OCI-LY7 (cell line): ENCODE data around the gene CPNE5.

Experiments used
- CTCF ChIP-seq: fragments of 200-600 bp; sonication (generic); conservative IDR thresholded peaks from 2 replicates; pipeline ENCODE4 v1.5.1; 2014; ENCODE audit warnings: mild to moderate bottlenecking, antibody characterized with exemption, low read length, moderate library complexity, mixed read lengths
- EZH2phosphoT487 ChIP-seq: fragments of 200-600 bp; sonication (generic); IDR thresholded peaks from 2 replicates; pipeline ENCODE4 v1.6.1; 2018; ENCODE audit warnings: low read depth, borderline replicate concordance, mild to moderate bottlenecking, mixed run types, antibody characterized with exemption, low read length, moderate library complexity, mixed read lengths

GRCh38 chr6:36717231-36717825 lies 121.9 kb downstream of the CPNE5 start:
- TF ChIP-seq CTCF (no peak), EZH2phosphoT487 (no peak)
